GM12878 (cell line): ENCODE data around the gene PROM1. TPM values are rescaled to one million over a fixed set of nuclear protein-coding genes. Genes with fewer than 3 reads are reported as not detected.

Experiments
- ATAC-seq: fragments of 200-7000 bp; cut with Tn5 transposase; 3 replicates; pipeline ENCODE4 v1.9.1; 2020; ENCODE audit warnings: mild to moderate bottlenecking, moderate library complexity
- BruUV-seq: library from RNA; stranded (reverse); fragments of 400-500 nt; replicated peaks from 2 replicates; lab custom pipeline; 2021; lab: Mats Ljungman, UMichigan
- CTCF ChIA-PET: fragments of 300-600 bp; sonication (Branson Sonifier 250); formaldehyde crosslinking; extraction: SDS; loops from one replicate; lab custom pipeline; 2021; ENCODE audit warnings: inconsistent platforms; lab: Yijun Ruan, JAX
- POLR2A ChIA-PET: fragments of 350-600 bp; formaldehyde crosslinking; extraction: SDS; loops from one replicate; lab custom pipeline; 2021; ENCODE audit warnings: inconsistent platforms; lab: Charles Lee
- RAD21 ChIA-PET: fragments of 300-600 bp; sonication (Branson Sonifier 250); formaldehyde crosslinking; loops from one replicate; lab custom pipeline; 2023; ENCODE audit warnings: antibody characterized with exemption; ENCODE audit not compliant: unreplicated experiment; lab: Charles Lee
- SMC1A ChIA-PET: fragments of 300-600 bp; sonication (Branson Sonifier 250); formaldehyde crosslinking; loops from one replicate; lab custom pipeline; 2023; ENCODE audit not compliant: unreplicated experiment, uncharacterized antibody; lab: Charles Lee
- DNase-seq: peaks from one replicate; pipeline ENCODE4 v3.0.0-alpha.2; 2011; ENCODE audit warnings: low read depth, low spot score
- FAIRE-seq: peaks from 3 replicates; lab custom pipeline; 2011; peaks lifted over from hg19 to GRCh38; lab: Jason Lieb, UNC
- H2AFZ ChIP-seq: 2 replicates; pipeline ENCODE4 v1.6.0; 2011; ENCODE audit warnings: low read depth, low read length, control low read depth; ENCODE audit not compliant: control insufficient read depth
- H3K27ac ChIP-seq: 2 replicates; pipeline ENCODE4 v1.5.1; 2011; ENCODE audit warnings: control low read depth; ENCODE audit not compliant: control insufficient read depth, insufficient read depth
- H3K27me3 ChIP-seq, 2 experiments: replicated peaks in 1 of 2; 2 replicates each; pipeline versions ENCODE4 v1.6.0 to v1.6.1; 2011; ENCODE audit warnings: low read length in 1 of 2; ENCODE audit not compliant: control insufficient read depth in 2 of 2, insufficient read depth in 2 of 2
- H3K36me3 ChIP-seq, 2 experiments: 2 replicates each; pipeline ENCODE4 v1.5.1; 2011; ENCODE audit warnings: low read length in 1 of 2; ENCODE audit not compliant: control insufficient read depth in 2 of 2, insufficient read depth in 2 of 2
- H3K4me1 ChIP-seq: 2 replicates; pipeline ENCODE4 v1.6.1; 2011; ENCODE audit warnings: mild to moderate bottlenecking, low read length, moderate library complexity, mixed read lengths; ENCODE audit not compliant: control insufficient read depth, insufficient read depth
- H3K4me2 ChIP-seq: 2 replicates; pipeline ENCODE4 v1.6.0; 2011; ENCODE audit warnings: control low read depth; ENCODE audit not compliant: control insufficient read depth, insufficient read depth
- H3K4me3 ChIP-seq: fragments of 200-600 bp; sonication (generic); 2 replicates; pipeline ENCODE4 v1.5.1; 2016
- H3K79me2 ChIP-seq: 2 replicates; pipeline ENCODE4 v1.6.0; 2011; ENCODE audit warnings: low read length; ENCODE audit not compliant: control insufficient read depth, insufficient read depth
- H3K9ac ChIP-seq: 2 replicates; pipeline ENCODE4 v1.8.0; 2011; ENCODE audit warnings: low read length, control low read depth, mixed read lengths; ENCODE audit not compliant: control insufficient read depth, insufficient read depth
- H3K9me3 ChIP-seq: replicated peaks from 3 replicates; pipeline ENCODE4 v1.5.1; 2011; ENCODE audit warnings: mild to moderate bottlenecking, low read length; ENCODE audit not compliant: control insufficient read depth, insufficient read depth
- H4K20me1 ChIP-seq: 2 replicates; pipeline ENCODE4 v1.6.0; 2011; ENCODE audit not compliant: control insufficient read depth, insufficient read depth
- CEBPB ChIP-seq, 2 experiments: fragments of 150-350 bp in 1 of 2; IDR thresholded peaks; 2 replicates each; pipeline ENCODE4 v1.6.1; 2012 to 2014; ENCODE audit warnings: low read depth in 2 of 2, low read length in 2 of 2, borderline replicate concordance in 1 of 2, inconsistent platforms in 1 of 2
- MTA2 ChIP-seq: fragments of 450-650 bp; IDR thresholded peaks from 2 replicates; pipeline ENCODE4 v1.6.1; 2016; ENCODE audit warnings: low read depth, mild to moderate bottlenecking, moderate library complexity
- MYB ChIP-seq: fragments of 150-350 bp; IDR thresholded peaks from 2 replicates; pipeline ENCODE4 v1.6.1; 2014; ENCODE audit warnings: mild to moderate bottlenecking, low read depth, low read length, borderline replicate concordance
- POLR2A ChIP-seq: IDR thresholded peaks from 2 replicates; pipeline ENCODE4 v1.6.1; 2011; ENCODE audit warnings: low read depth, mild to moderate bottlenecking, low read length
- RAD51 ChIP-seq: fragments of 450-650 bp; IDR thresholded peaks from 2 replicates; pipeline ENCODE4 v1.6.1; 2016; ENCODE audit warnings: moderate library complexity, mild to moderate bottlenecking, inconsistent platforms
- RBBP5 ChIP-seq: fragments of 200-600 bp; sonication (generic); conservative IDR thresholded peaks from 2 replicates; pipeline ENCODE4 v1.6.1; 2016
- RFX5 ChIP-seq: IDR thresholded peaks from 2 replicates; pipeline ENCODE4 v1.6.1; 2011; ENCODE audit warnings: low read depth, low read length, improper control_type of control experiment
- SMARCA5 ChIP-seq: fragments of 450-650 bp; IDR thresholded peaks from 2 replicates; pipeline ENCODE4 v1.6.1; 2017; ENCODE audit warnings: mild to moderate bottlenecking
- SRF ChIP-seq, 2 experiments: IDR thresholded peaks; 2 replicates each; pipeline ENCODE4 v1.6.1; 2011; ENCODE audit warnings: low read depth in 2 of 2, low read length in 2 of 2, mild to moderate bottlenecking in 1 of 2, moderate library complexity in 1 of 2
- WGBS: methylation state at CpG from one replicate; pipeline ENCODE4 v1.1.6; 2016; ENCODE audit warnings: low lambda C conversion rate; ENCODE audit not compliant: insufficient replicate concordance, insufficient coverage; ENCODE audit errors: missing lambda C conversion rate; 5-methylcytosine and 5-hydroxymethylcytosine counted together
- in situ Hi-C: fragments of 300-500 bp; cut with MboI; formaldehyde crosslinking; loops from 9 replicates; pipeline ENCODE4 v1.14.3; 2018; ENCODE audit warnings: mixed read lengths
- intact Hi-C: fragments of 100-400 bp; cut with micrococcal nuclease; formaldehyde crosslinking; loops from one replicate; pipeline ENCODE4 v1.14.2; 2022; ENCODE audit not compliant: unreplicated experiment
- polyA plus RNA-seq, 11 experiments: library from polyadenylated mRNA; depleted of rRNA in 4 of 11; unstranded in 6 of 11; stranded (reverse) in 5 of 11; fragments of >200 nt; fragmentation: Nextera tagmentation in 4 of 11; fragmentation: Illumina TruSeq in 1 of 11; extraction: Ambion mirVana in 4 of 11; extraction: Trizol in 1 of 11; gene quantifications; 1 replicate in 1 of 11; 2 replicates in 10 of 11; pipeline versions ENCODE4 v1.2.1 to v1.2.3, GENCODE V29; 2011 to 2016; ENCODE audit warnings: inconsistent platforms in 2 of 11, missing spikeins in 2 of 11, low read depth in 1 of 11
- total RNA-seq, 4 experiments: library from RNA; depleted of rRNA in 3 of 4; stranded (reverse); fragments of >200 nt in 3 of 4; fragmentation: Illumina TruSeq in 1 of 4; extraction: Trizol in 1 of 4; gene quantifications; 2 replicates each; pipeline versions ENCODE4 v1.2.1 to v1.2.3, GENCODE V29; 2013 to 2021
- TF ChIP-seq, protein P1 (sequence below): IDR thresholded peaks from 2 replicates; pipeline ENCODE4 v1.6.1; 2011; ENCODE audit warnings: low read depth, low read length, improper control_type of control experiment, borderline replicate concordance
- TF ChIP-seq, protein P2 (sequence below): fragments of 450-650 bp; conservative IDR thresholded peaks from 2 replicates; pipeline ENCODE4 v1.6.1; 2017; ENCODE audit warnings: mild to moderate bottlenecking, moderate library complexity
- TF ChIP-seq, protein P3 (sequence below): fragments of 450-650 bp; formaldehyde crosslinking; IDR thresholded peaks from 2 replicates; pipeline ENCODE4 v1.5.0; 2022; ENCODE audit warnings: mild to moderate bottlenecking, missing genetic modification characterization
- TF ChIP-seq, protein P4 (sequence below): fragments of 450-650 bp; IDR thresholded peaks from 2 replicates; pipeline ENCODE4 v1.6.1; 2016; ENCODE audit warnings: mild to moderate bottlenecking
- TF ChIP-seq, protein P5 (sequence below): IDR thresholded peaks from 2 replicates; pipeline ENCODE4 v1.6.1; 2012; ENCODE audit warnings: low read depth, low read length, improper control_type of control experiment
- TF ChIP-seq, protein P6 (sequence below): fragments of 450-650 bp; IDR thresholded peaks from 2 replicates; pipeline ENCODE4 v1.6.1; 2016; ENCODE audit warnings: mild to moderate bottlenecking

PROM1 gene
- total and polyA plus RNA-seq, 10 of the 15 experiments (the other 5 are each of a cell fraction or from before 2014, with no cell fraction given) = 0.08 to 0.31 (median 0.18) TPM; not detected in 7

GRCh38 chr4:16052939-16053338 lies 30.9 kb downstream of the PROM1 start:
- no peak for FAIRE-seq
- TF ChIP-seq SRF (IDR thresholded peaks at IDR 0.05; ENCODE audit: low read depth in 2 of 2, low read length in 2 of 2) = no peak
- TF ChIP-seq, protein P1, sequence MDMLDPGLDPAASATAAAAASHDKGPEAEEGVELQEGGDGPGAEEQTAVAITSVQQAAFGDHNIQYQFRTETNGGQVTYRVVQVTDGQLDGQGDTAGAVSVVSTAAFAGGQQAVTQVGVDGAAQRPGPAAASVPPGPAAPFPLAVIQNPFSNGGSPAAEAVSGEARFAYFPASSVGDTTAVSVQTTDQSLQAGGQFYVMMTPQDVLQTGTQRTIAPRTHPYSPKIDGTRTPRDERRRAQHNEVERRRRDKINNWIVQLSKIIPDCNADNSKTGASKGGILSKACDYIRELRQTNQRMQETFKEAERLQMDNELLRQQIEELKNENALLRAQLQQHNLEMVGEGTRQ = no peak
- no peak for TF ChIP-seq RBBP5
- no peak for TF ChIP-seq CEBPB (IDR thresholded peaks at IDR 0.05; ENCODE audit: borderline replicate concordance in 1 of 2, low read depth in 2 of 2, low read length in 2 of 2)
- TF ChIP-seq RFX5 = no peak
- TF ChIP-seq, protein P2, sequence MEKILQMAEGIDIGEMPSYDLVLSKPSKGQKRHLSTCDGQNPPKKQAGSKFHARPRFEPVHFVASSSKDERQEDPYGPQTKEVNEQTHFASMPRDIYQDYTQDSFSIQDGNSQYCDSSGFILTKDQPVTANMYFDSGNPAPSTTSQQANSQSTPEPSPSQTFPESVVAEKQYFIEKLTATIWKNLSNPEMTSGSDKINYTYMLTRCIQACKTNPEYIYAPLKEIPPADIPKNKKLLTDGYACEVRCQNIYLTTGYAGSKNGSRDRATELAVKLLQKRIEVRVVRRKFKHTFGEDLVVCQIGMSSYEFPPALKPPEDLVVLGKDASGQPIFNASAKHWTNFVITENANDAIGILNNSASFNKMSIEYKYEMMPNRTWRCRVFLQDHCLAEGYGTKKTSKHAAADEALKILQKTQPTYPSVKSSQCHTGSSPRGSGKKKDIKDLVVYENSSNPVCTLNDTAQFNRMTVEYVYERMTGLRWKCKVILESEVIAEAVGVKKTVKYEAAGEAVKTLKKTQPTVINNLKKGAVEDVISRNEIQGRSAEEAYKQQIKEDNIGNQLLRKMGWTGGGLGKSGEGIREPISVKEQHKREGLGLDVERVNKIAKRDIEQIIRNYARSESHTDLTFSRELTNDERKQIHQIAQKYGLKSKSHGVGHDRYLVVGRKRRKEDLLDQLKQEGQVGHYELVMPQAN = no peak
- TF ChIP-seq, protein P3, sequence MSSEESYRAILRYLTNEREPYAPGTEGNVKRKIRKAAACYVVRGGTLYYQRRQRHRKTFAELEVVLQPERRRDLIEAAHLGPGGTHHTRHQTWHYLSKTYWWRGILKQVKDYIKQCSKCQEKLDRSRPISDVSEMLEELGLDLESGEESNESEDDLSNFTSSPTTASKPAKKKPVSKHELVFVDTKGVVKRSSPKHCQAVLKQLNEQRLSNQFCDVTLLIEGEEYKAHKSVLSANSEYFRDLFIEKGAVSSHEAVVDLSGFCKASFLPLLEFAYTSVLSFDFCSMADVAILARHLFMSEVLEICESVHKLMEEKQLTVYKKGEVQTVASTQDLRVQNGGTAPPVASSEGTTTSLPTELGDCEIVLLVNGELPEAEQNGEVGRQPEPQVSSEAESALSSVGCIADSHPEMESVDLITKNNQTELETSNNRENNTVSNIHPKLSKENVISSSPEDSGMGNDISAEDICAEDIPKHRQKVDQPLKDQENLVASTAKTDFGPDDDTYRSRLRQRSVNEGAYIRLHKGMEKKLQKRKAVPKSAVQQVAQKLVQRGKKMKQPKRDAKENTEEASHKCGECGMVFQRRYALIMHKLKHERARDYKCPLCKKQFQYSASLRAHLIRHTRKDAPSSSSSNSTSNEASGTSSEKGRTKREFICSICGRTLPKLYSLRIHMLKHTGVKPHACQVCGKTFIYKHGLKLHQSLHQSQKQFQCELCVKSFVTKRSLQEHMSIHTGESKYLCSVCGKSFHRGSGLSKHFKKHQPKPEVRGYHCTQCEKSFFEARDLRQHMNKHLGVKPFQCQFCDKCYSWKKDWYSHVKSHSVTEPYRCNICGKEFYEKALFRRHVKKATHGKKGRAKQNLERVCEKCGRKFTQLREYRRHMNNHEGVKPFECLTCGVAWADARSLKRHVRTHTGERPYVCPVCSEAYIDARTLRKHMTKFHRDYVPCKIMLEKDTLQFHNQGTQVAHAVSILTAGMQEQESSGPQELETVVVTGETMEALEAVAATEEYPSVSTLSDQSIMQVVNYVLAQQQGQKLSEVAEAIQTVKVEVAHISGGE (CRISPR knock-in tag) = no peak
- TF ChIP-seq, protein P4, sequence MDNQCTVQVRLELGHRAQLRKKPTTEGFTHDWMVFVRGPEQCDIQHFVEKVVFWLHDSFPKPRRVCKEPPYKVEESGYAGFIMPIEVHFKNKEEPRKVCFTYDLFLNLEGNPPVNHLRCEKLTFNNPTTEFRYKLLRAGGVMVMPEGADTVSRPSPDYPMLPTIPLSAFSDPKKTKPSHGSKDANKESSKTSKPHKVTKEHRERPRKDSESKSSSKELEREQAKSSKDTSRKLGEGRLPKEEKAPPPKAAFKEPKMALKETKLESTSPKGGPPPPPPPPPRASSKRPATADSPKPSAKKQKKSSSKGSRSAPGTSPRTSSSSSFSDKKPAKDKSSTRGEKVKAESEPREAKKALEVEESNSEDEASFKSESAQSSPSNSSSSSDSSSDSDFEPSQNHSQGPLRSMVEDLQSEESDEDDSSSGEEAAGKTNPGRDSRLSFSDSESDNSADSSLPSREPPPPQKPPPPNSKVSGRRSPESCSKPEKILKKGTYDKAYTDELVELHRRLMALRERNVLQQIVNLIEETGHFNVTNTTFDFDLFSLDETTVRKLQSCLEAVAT = no peak
- TF ChIP-seq MYB = no peak
- no peak for TF ChIP-seq POLR2A
- no peak for TF ChIP-seq MTA2
- TF ChIP-seq, protein P5, sequence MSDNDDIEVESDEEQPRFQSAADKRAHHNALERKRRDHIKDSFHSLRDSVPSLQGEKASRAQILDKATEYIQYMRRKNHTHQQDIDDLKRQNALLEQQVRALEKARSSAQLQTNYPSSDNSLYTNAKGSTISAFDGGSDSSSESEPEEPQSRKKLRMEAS = no peak
- TF ChIP-seq RAD51 = no peak
- TF ChIP-seq SMARCA5 = no peak
- TF ChIP-seq, protein P6, sequence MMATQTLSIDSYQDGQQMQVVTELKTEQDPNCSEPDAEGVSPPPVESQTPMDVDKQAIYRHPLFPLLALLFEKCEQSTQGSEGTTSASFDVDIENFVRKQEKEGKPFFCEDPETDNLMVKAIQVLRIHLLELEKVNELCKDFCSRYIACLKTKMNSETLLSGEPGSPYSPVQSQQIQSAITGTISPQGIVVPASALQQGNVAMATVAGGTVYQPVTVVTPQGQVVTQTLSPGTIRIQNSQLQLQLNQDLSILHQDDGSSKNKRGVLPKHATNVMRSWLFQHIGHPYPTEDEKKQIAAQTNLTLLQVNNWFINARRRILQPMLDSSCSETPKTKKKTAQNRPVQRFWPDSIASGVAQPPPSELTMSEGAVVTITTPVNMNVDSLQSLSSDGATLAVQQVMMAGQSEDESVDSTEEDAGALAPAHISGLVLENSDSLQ = no peak
- Histone ChIP-seq H3K4me1 (no peaks in the 10 kb centered on the region), H3K27ac (no peak overlapping the region), H3K9ac (no peak overlapping the region), H3K9me3 (no peaks in the 10 kb centered on the region), H3K27me3 (no peaks in the 10 kb centered on the region; a peak in 3 of 4 replicates), H2AFZ (no peak overlapping the region), H3K4me2 (no peak overlapping the region), H3K79me2 (no peaks in the 10 kb centered on the region), H4K20me1 (no peaks in the 10 kb centered on the region), H3K4me3 (no peak overlapping the region), H3K36me3 (no peaks in the 10 kb centered on the region)
- no peak for DNase-seq
- SMC1A ChIA-PET = interaction anchor here (0.6 kb wide), 1 partner anchor 261 kb away, joined by 3 read pairs; no protein-coding TSS in a partner anchor
- CTCF ChIA-PET = no interaction called here
- ATAC-seq = no peak
- POLR2A ChIA-PET = no interaction called here
- intact Hi-C loops = no loop called here
- BruUV-seq = no TSS peak
- 2% methylated on average over 2 of the region's 2 CpGs for WGBS
- in situ Hi-C loops = no loop called here
- RAD21 ChIA-PET = no interaction called here
